NCI-H1092 treated with DMSO at 0.1 percent for 48 hours (cell line): ENCODE results near the gene SLC47A2.

Source experiments
- DNase-seq: peaks from one replicate; lab custom pipeline; 2025; lab: John Stamatoyannopoulos, UW

The SLC47A2 gene

GRCh38 chr17:19727501-19728078, 11.2 kb upstream of the SLC47A2 start:
- no peak for DNase-seq

GRCh38 chr17:19726631-19727376, 10.4 kb upstream of the SLC47A2 start:
- DNase-seq: no peak

GRCh38 chr17:19725486-19725885, 9.1 kb upstream of the SLC47A2 start:
- DNase-seq: no peak

GRCh38 chr17:19724501-19725420, 8.4 kb upstream of the SLC47A2 start:
- no peak for DNase-seq

- no peak for DNase-seq
These were observed 7.6 kb upstream of the SLC47A2 start for GRCh38 chr17:19723964-19724363.

- no peak for DNase-seq
These were observed 4.4 kb upstream of the SLC47A2 start for GRCh38 chr17:19720631-19721426.

- DNase-seq: no peak
These were observed 3.8 kb upstream of the SLC47A2 start for GRCh38 chr17:19720210-19720475.

GRCh38 chr17:19719355-19720209, 3.2 kb upstream of the SLC47A2 start:
- no peak for DNase-seq

- DNase-seq: no peak
These were observed 2.4 kb upstream of the SLC47A2 start for GRCh38 chr17:19718613-19719354.

GRCh38 chr17:19718041-19718612, 1.7 kb upstream of the SLC47A2 start:
- no peak for DNase-seq

- DNase-seq: no peak
These were observed 1.1 kb upstream of the SLC47A2 start for GRCh38 chr17:19717411-19717908.

- no peak for DNase-seq
These were observed 612 bp upstream of the SLC47A2 start for GRCh38 chr17:19717031-19717360.

GRCh38 chr17:19714542-19715411, 1.6 kb downstream of the SLC47A2 start:
- DNase-seq: no peak

GRCh38 chr17:19713901-19714361, 2.5 kb downstream of the SLC47A2 start:
- DNase-seq: no peak

- DNase-seq: no peak
These were observed 2.9 kb downstream of the SLC47A2 start for GRCh38 chr17:19713462-19713861.

GRCh38 chr17:19712436-19713004, 3.9 kb downstream of the SLC47A2 start:
- no peak for DNase-seq

- no peak for DNase-seq
These were observed 6.5 kb downstream of the SLC47A2 start for GRCh38 chr17:19709841-19710240.

- no peak for DNase-seq
These were observed 7.8 kb downstream of the SLC47A2 start for GRCh38 chr17:19708431-19709175.
